ENCODE data around the gene PNKD.

- no peak for TF ChIP-seq EZH2 (IDR thresholded peaks at IDR 0.05; ENCODE audit: borderline replicate concordance, low read length)
- TF ChIP-seq, protein P1, sequence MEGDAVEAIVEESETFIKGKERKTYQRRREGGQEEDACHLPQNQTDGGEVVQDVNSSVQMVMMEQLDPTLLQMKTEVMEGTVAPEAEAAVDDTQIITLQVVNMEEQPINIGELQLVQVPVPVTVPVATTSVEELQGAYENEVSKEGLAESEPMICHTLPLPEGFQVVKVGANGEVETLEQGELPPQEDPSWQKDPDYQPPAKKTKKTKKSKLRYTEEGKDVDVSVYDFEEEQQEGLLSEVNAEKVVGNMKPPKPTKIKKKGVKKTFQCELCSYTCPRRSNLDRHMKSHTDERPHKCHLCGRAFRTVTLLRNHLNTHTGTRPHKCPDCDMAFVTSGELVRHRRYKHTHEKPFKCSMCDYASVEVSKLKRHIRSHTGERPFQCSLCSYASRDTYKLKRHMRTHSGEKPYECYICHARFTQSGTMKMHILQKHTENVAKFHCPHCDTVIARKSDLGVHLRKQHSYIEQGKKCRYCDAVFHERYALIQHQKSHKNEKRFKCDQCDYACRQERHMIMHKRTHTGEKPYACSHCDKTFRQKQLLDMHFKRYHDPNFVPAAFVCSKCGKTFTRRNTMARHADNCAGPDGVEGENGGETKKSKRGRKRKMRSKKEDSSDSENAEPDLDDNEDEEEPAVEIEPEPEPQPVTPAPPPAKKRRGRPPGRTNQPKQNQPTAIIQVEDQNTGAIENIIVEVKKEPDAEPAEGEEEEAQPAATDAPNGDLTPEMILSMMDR (IDR thresholded peaks at IDR 0.05; ENCODE audit: low read length) = no peak
Measured at GRCh38 chr2:218323526-218324472, 53.5 kb downstream of the PNKD start.
